SK-N-SH treated with all-trans-retinoic acid at 6 μM for 48 hours (cell line): ENCODE measurements around the gene SLC25A47.

ENCODE experiments used
- ATAC-seq: fragments of 200-7000 bp; cut with Tn5 transposase; 3 replicates; pipeline ENCODE4 v1.9.1; 2020; ENCODE audit warnings: mild to moderate bottlenecking, moderate library complexity
- ARNTL ChIP-seq: fragments of 450-650 bp; formaldehyde crosslinking; IDR thresholded peaks from 2 replicates; pipeline ENCODE4 v1.5.0; 2020; ENCODE audit warnings: low read depth, mild to moderate bottlenecking, moderate library complexity, borderline replicate concordance
- BACH2 ChIP-seq: fragments of 250-450 bp; sonication (Bioruptor Pico); IDR thresholded peaks from 2 replicates; pipeline ENCODE4 v1.9.0; 2021; ENCODE audit warnings: mild to moderate bottlenecking, borderline replicate concordance
- CSDC2 ChIP-seq: fragments of 250-450 bp; sonication (Bioruptor Pico); IDR thresholded peaks from 2 replicates; pipeline ENCODE4 v1.5.0; 2020; ENCODE audit warnings: mild to moderate bottlenecking, moderate library complexity
- ESRRG ChIP-seq: fragments of 250-450 bp; sonication (Bioruptor Pico); IDR thresholded peaks from 2 replicates; pipeline ENCODE4 v1.6.1; 2021; ENCODE audit warnings: mild to moderate bottlenecking
- GLIS3 ChIP-seq: fragments of 250-450 bp; sonication (Bioruptor Pico); IDR thresholded peaks from 2 replicates; pipeline ENCODE4 v1.5.0; 2020; ENCODE audit warnings: mild to moderate bottlenecking, moderate library complexity
- ISL1 ChIP-seq: fragments of 250-450 bp; sonication (Bioruptor Pico); IDR thresholded peaks from 2 replicates; pipeline ENCODE4 v2.1.2; 2022; ENCODE audit warnings: mild to moderate bottlenecking, moderate library complexity
- OSR1 ChIP-seq: fragments of 250-450 bp; sonication (Bioruptor Pico); IDR thresholded peaks from 2 replicates; pipeline ENCODE4 v1.8.0; 2022; ENCODE audit warnings: moderate library complexity, mild to moderate bottlenecking, inconsistent platforms
- PPARA ChIP-seq: fragments of 250-450 bp; sonication (Bioruptor Pico); IDR thresholded peaks from 2 replicates; pipeline ENCODE4 v1.5.0; 2020; ENCODE audit warnings: mild to moderate bottlenecking, borderline replicate concordance
- RARB ChIP-seq: fragments of 250-450 bp; sonication (Bioruptor Pico); IDR thresholded peaks from 2 replicates; pipeline ENCODE4 v1.8.0; 2021; ENCODE audit warnings: mild to moderate bottlenecking, moderate library complexity
- SNAI2 ChIP-seq: fragments of 250-450 bp; sonication (Bioruptor Pico); IDR thresholded peaks from 2 replicates; pipeline ENCODE4 v1.5.0; 2020; ENCODE audit warnings: mild to moderate bottlenecking, moderate library complexity
- TCF4 ChIP-seq: fragments of 250-450 bp; sonication (Bioruptor Pico); IDR thresholded peaks from 2 replicates; pipeline ENCODE4 v1.8.0; 2021; ENCODE audit warnings: mild to moderate bottlenecking, moderate library complexity, borderline replicate concordance
- TOX ChIP-seq: fragments of 250-450 bp; sonication (Bioruptor Pico); IDR thresholded peaks from 2 replicates; pipeline ENCODE4 v1.8.0; 2021; ENCODE audit warnings: mild to moderate bottlenecking, moderate library complexity, borderline replicate concordance
- ZC3H10 ChIP-seq: fragments of 250-450 bp; sonication (Bioruptor Pico); IDR thresholded peaks from 2 replicates; pipeline ENCODE4 v1.5.1; 2021; ENCODE audit warnings: mild to moderate bottlenecking, moderate library complexity
- ZFP30 ChIP-seq: fragments of 450-650 bp; formaldehyde crosslinking; IDR thresholded peaks from 2 replicates; pipeline ENCODE4 v1.5.0; 2022; ENCODE audit warnings: mild to moderate bottlenecking, moderate library complexity
- ZNF565 ChIP-seq: fragments of 450-650 bp; formaldehyde crosslinking; conservative IDR thresholded peaks from 2 replicates; pipeline ENCODE4 v1.5.0; 2020; ENCODE audit warnings: low read depth, mild to moderate bottlenecking, moderate library complexity
- ZNF70 ChIP-seq: fragments of 450-650 bp; formaldehyde crosslinking; IDR thresholded peaks from 2 replicates; pipeline ENCODE4 v1.5.0; 2020; ENCODE audit warnings: mild to moderate bottlenecking, moderate library complexity
- ZNF8 ChIP-seq: fragments of 450-650 bp; formaldehyde crosslinking; IDR thresholded peaks from 2 replicates; pipeline ENCODE4 v1.5.0; 2020; ENCODE audit warnings: mild to moderate bottlenecking, moderate library complexity
- TF ChIP-seq, protein P1 (sequence below): fragments of 250-450 bp; sonication (Bioruptor Pico); IDR thresholded peaks from 2 replicates; pipeline ENCODE4 v1.8.0; 2020; ENCODE audit warnings: mild to moderate bottlenecking, moderate library complexity, borderline replicate concordance
- TF ChIP-seq, protein P2 (sequence below): fragments of 250-450 bp; sonication (Bioruptor Pico); IDR thresholded peaks from 2 replicates; pipeline ENCODE4 v1.5.0; 2020; ENCODE audit warnings: mild to moderate bottlenecking, moderate library complexity
- TF ChIP-seq, protein P3 (sequence below): fragments of 250-450 bp; sonication (Bioruptor Pico); IDR thresholded peaks from 2 replicates; pipeline ENCODE4 v1.5.1; 2020; ENCODE audit warnings: low read depth, mild to moderate bottlenecking, moderate library complexity
- TF ChIP-seq, protein P4 (sequence below): fragments of 250-450 bp; sonication (Bioruptor Pico); IDR thresholded peaks from 2 replicates; pipeline ENCODE4 v1.5.1; 2021; ENCODE audit warnings: mild to moderate bottlenecking, moderate library complexity

The SLC25A47 gene, protein sequence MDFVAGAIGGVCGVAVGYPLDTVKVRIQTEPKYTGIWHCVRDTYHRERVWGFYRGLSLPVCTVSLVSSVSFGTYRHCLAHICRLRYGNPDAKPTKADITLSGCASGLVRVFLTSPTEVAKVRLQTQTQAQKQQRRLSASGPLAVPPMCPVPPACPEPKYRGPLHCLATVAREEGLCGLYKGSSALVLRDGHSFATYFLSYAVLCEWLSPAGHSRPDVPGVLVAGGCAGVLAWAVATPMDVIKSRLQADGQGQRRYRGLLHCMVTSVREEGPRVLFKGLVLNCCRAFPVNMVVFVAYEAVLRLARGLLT

DNA sequence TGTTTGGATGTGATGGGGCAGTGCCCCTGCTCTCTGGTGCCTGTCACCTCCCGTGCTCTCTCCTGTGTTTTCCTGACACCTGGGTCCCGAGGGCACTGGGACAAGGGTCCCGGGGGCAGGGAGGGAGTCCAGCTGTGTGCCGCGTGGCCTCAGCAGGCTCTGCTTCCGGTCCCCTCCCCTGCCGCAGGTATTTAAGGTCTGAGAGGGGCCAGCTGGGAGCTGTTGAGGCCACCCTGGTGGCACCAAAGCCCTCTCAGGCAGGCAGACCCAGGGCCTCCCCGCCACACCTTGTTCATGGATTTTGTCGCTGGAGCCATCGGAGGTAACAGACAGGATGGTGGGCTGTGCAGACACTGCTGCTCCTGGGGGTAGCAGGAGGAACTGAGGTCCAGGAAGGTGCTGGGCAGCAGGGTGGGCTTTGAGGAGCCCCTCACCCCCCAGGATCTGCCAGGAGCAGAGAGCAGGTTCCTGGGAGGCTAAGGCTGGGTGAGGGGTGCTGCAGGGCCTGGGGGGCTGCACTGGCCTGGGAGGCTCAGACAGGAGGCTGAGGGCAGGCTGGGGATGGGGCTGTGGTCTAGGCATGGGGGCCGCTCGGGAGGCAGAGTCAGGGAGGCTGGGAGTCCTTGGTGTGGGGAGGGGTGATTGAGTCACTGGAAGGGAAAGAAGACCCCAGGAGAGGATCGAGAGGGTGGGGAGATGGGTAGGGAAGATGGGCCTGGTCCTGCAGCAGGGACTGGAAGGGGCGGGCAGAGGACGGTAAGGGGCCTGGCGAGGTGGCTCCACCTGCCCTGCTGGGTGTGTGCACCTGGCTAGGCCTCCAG is at the start of gene SLC25A47:
TSS of gene SLC25A47 (plus strand) at position 219 of the 821 bp plus-strand sequence. CDS start at position 295, 76 bp downstream.
- TF ChIP-seq, protein P1, sequence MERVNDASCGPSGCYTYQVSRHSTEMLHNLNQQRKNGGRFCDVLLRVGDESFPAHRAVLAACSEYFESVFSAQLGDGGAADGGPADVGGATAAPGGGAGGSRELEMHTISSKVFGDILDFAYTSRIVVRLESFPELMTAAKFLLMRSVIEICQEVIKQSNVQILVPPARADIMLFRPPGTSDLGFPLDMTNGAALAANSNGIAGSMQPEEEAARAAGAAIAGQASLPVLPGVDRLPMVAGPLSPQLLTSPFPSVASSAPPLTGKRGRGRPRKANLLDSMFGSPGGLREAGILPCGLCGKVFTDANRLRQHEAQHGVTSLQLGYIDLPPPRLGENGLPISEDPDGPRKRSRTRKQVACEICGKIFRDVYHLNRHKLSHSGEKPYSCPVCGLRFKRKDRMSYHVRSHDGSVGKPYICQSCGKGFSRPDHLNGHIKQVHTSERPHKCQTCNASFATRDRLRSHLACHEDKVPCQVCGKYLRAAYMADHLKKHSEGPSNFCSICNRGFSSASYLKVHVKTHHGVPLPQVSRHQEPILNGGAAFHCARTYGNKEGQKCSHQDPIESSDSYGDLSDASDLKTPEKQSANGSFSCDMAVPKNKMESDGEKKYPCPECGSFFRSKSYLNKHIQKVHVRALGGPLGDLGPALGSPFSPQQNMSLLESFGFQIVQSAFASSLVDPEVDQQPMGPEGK (CRISPR knock-in tag): no peak
- TF ChIP-seq, protein P2, sequence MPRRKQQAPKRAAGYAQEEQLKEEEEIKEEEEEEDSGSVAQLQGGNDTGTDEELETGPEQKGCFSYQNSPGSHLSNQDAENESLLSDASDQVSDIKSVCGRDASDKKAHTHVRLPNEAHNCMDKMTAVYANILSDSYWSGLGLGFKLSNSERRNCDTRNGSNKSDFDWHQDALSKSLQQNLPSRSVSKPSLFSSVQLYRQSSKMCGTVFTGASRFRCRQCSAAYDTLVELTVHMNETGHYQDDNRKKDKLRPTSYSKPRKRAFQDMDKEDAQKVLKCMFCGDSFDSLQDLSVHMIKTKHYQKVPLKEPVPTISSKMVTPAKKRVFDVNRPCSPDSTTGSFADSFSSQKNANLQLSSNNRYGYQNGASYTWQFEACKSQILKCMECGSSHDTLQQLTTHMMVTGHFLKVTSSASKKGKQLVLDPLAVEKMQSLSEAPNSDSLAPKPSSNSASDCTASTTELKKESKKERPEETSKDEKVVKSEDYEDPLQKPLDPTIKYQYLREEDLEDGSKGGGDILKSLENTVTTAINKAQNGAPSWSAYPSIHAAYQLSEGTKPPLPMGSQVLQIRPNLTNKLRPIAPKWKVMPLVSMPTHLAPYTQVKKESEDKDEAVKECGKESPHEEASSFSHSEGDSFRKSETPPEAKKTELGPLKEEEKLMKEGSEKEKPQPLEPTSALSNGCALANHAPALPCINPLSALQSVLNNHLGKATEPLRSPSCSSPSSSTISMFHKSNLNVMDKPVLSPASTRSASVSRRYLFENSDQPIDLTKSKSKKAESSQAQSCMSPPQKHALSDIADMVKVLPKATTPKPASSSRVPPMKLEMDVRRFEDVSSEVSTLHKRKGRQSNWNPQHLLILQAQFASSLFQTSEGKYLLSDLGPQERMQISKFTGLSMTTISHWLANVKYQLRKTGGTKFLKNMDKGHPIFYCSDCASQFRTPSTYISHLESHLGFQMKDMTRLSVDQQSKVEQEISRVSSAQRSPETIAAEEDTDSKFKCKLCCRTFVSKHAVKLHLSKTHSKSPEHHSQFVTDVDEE (CRISPR knock-in tag): no peak
- TF ChIP-seq ZNF565 (CRISPR knock-in tag) (no peak), SNAI2 (no peak), ARNTL (CRISPR knock-in tag) (no peak), TOX (CRISPR knock-in tag) (no peak), TCF4 (CRISPR knock-in tag) (no peak), RARB (CRISPR knock-in tag) (no peak), BACH2 (CRISPR knock-in tag) (no peak), ZC3H10 (CRISPR knock-in tag) (no peak), ESRRG (no peak), GLIS3 (no peak), ZNF70 (CRISPR knock-in tag) (no peak), ZFP30 (no peak), OSR1 (CRISPR knock-in tag) (no peak), ZNF8 (no peak), ISL1 (CRISPR knock-in tag) (no peak), CSDC2 (CRISPR knock-in tag) (no peak)
- TF ChIP-seq, protein P3, sequence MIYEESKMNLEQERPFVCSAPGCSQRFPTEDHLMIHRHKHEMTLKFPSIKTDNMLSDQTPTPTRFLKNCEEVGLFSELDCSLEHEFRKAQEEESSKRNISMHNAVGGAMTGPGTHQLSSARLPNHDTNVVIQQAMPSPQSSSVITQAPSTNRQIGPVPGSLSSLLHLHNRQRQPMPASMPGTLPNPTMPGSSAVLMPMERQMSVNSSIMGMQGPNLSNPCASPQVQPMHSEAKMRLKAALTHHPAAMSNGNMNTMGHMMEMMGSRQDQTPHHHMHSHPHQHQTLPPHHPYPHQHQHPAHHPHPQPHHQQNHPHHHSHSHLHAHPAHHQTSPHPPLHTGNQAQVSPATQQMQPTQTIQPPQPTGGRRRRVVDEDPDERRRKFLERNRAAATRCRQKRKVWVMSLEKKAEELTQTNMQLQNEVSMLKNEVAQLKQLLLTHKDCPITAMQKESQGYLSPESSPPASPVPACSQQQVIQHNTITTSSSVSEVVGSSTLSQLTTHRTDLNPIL (CRISPR knock-in tag): no peak
- TF ChIP-seq, protein P4, sequence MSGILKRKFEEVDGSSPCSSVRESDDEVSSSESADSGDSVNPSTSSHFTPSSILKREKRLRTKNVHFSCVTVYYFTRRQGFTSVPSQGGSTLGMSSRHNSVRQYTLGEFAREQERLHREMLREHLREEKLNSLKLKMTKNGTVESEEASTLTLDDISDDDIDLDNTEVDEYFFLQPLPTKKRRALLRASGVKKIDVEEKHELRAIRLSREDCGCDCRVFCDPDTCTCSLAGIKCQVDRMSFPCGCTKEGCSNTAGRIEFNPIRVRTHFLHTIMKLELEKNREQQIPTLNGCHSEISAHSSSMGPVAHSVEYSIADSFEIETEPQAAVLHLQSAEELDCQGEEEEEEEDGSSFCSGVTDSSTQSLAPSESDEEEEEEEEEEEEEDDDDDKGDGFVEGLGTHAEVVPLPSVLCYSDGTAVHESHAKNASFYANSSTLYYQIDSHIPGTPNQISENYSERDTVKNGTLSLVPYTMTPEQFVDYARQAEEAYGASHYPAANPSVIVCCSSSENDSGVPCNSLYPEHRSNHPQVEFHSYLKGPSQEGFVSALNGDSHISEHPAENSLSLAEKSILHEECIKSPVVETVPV (CRISPR knock-in tag): no peak
- ATAC-seq: no peak

DNA sequence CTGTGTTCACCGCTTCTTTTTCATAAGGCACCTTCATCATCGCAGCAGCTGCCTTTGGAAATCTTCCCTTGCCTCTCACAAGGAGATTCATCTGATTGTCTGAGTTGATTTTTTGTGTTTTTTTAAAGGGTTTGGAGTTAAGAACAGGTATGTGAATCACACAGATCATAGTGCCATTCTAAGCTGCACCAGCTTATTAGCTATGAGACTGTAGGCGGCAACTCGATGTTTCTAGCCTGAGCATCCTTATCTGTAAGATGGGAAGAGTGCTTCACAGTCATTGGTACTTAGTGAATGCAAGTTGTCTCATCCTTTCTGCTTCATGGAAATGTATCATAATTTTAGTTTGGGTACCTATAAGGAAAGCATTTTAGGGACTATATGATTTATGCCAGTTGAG is 48.9 kb upstream of the SLC25A47 start:
- TF ChIP-seq PPARA (CRISPR knock-in tag): no peak
- no peak for TF ChIP-seq TOX (CRISPR knock-in tag)
- no peak for TF ChIP-seq GLIS3
- no peak for ATAC-seq

DNA sequence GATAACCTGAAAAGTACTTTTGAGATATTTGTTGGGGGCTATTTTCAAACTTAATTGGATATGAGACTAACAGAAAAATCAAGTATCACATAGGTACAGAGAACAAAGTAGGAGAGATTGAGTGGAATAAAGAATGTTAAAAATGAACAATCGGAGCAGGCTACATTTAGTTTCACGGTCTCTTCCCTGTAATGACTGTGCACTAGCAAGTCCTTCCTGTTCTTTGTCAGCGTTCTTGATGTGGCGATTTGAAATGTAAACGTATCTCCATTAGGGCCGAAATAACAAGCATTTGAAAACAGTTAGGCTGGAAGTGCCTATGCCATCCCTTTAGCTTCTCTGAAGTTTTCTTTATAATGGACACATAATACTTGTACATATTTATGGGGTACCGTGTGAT is 47.9 kb upstream of the SLC25A47 start:
- no peak for TF ChIP-seq ZNF70 (CRISPR knock-in tag)
- TF ChIP-seq ZNF8: no peak
- TF ChIP-seq, protein P4 (CRISPR knock-in tag): no peak
- no peak for TF ChIP-seq CSDC2 (CRISPR knock-in tag)
- TF ChIP-seq, protein P2 (CRISPR knock-in tag): no peak
- no peak for TF ChIP-seq RARB (CRISPR knock-in tag)
- TF ChIP-seq, protein P1 (CRISPR knock-in tag): no peak
- TF ChIP-seq TCF4 (CRISPR knock-in tag): no peak
- TF ChIP-seq, all 23 proteins: peak for 0
- no peak for ATAC-seq
